IMR-90 (cell line): Measurements from ENCODE around the gene FAR2. TPM values are rescaled to one million over a fixed set of nuclear protein-coding genes. Genes with fewer than 3 reads are reported as not detected.

ENCODE experiments used
- ATAC-seq: fragments of 200-7000 bp; cut with Tn5 transposase; 2 replicates; pipeline ENCODE4 v1.9.1; 2020; ENCODE audit warnings: low read depth, mild to moderate bottlenecking, moderate library complexity
- BruUV-seq: library from RNA; stranded (reverse); fragments of 400-500 nt; replicated peaks from 2 replicates; lab custom pipeline; 2021; lab: Mats Ljungman, UMichigan
- CTCF ChIA-PET: fragments of 300-600 bp; formaldehyde crosslinking; extraction: SDS; loops from one replicate; lab custom pipeline; 2021; ENCODE audit warnings: antibody characterized with exemption; lab: Yijun Ruan, JAX
- POLR2A ChIA-PET: fragments of 300-600 bp; sonication (Branson Sonifier 250); formaldehyde crosslinking; loops from one replicate; lab custom pipeline; 2022; ENCODE audit warnings: antibody characterized with exemption; ENCODE audit not compliant: unreplicated experiment; lab: Charles Lee
- DNase-seq: peaks from one replicate; pipeline ENCODE4 v3.0.0; 2013
- H2AFZ ChIP-seq: replicated peaks from 2 replicates; pipeline ENCODE3; 2013; ENCODE audit warnings: low read length, mild to moderate bottlenecking; ENCODE audit not compliant: poor library complexity
- H2AK5ac ChIP-seq: 2 replicates; pipeline ENCODE4 v1.6.1; 2013; ENCODE audit warnings: low read depth, low read length, inconsistent platforms
- H2AK9ac ChIP-seq: replicated peaks from 2 replicates; pipeline ENCODE3; 2013; ENCODE audit warnings: mild to moderate bottlenecking, low read depth, low read length, moderate library complexity; ENCODE audit not compliant: poor library complexity
- H2BK120ac ChIP-seq: 2 replicates; pipeline ENCODE4 v1.6.1; 2013; ENCODE audit warnings: low read depth, low read length, inconsistent platforms
- H2BK15ac ChIP-seq: 3 replicates; pipeline ENCODE4 v1.6.1; 2013; ENCODE audit warnings: low read depth, low read length, inconsistent platforms
- H2BK20ac ChIP-seq: 2 replicates; pipeline ENCODE4 v1.6.1; 2013; ENCODE audit warnings: low read depth, mild to moderate bottlenecking, inconsistent platforms, low read length, moderate library complexity
- H2BK5ac ChIP-seq: 2 replicates; pipeline ENCODE4 v1.6.1; 2013; ENCODE audit warnings: mild to moderate bottlenecking, low read depth, low read length, inconsistent platforms; ENCODE audit not compliant: poor library complexity, severe bottlenecking
- H3K14ac ChIP-seq: replicated peaks from 2 replicates; pipeline ENCODE4 v1.6.1; 2013; ENCODE audit warnings: low read depth, low read length, inconsistent platforms
- H3K18ac ChIP-seq: 2 replicates; pipeline ENCODE4 v1.6.1; 2013; ENCODE audit warnings: low read depth, low read length, control low read depth
- H3K23ac ChIP-seq: 2 replicates; pipeline ENCODE4 v1.6.1; 2013; ENCODE audit warnings: low read depth, low read length, inconsistent platforms
- H3K27ac ChIP-seq: 2 replicates; pipeline ENCODE4 v1.5.1; 2013; ENCODE audit warnings: mild to moderate bottlenecking, control low read depth, low read length; ENCODE audit not compliant: insufficient read depth
- H3K27me3 ChIP-seq: 2 replicates; pipeline ENCODE4 v1.6.1; 2013; ENCODE audit warnings: low read length; ENCODE audit not compliant: control insufficient read depth, insufficient read depth
- H3K36me3 ChIP-seq: 2 replicates; pipeline ENCODE4 v1.6.1; 2013; ENCODE audit warnings: low read length, mixed read lengths; ENCODE audit not compliant: control insufficient read depth, insufficient read depth
- H3K4ac ChIP-seq: 2 replicates; pipeline ENCODE4 v1.6.1; 2013; ENCODE audit warnings: low read depth, low read length, inconsistent platforms
- H3K4me1 ChIP-seq: 2 replicates; pipeline ENCODE4 v1.6.1; 2013; ENCODE audit warnings: low read length, mixed read lengths; ENCODE audit not compliant: control insufficient read depth, insufficient read depth
- H3K4me2 ChIP-seq: 2 replicates; pipeline ENCODE4 v1.6.1; 2013; ENCODE audit warnings: low read depth, mild to moderate bottlenecking, control low read depth, low read length, moderate library complexity
- H3K4me3 ChIP-seq: 2 replicates; pipeline ENCODE4 v1.5.1; 2013; ENCODE audit warnings: low read depth, mild to moderate bottlenecking, control low read depth, low read length, moderate library complexity; ENCODE audit not compliant: insufficient read depth
- H3K56ac ChIP-seq: 2 replicates; pipeline ENCODE4 v1.6.1; 2013; ENCODE audit warnings: low read length, inconsistent platforms; ENCODE audit not compliant: insufficient read depth; ENCODE audit errors: extremely low read depth
- H3K79me1 ChIP-seq, 2 experiments: 2 replicates each; pipeline ENCODE4 v1.6.1; 2013; ENCODE audit warnings: low read length in 2 of 2, inconsistent platforms in 1 of 2, low read depth in 1 of 2
- H3K9ac ChIP-seq: 2 replicates; pipeline ENCODE4 v1.6.1; 2013; ENCODE audit warnings: low read depth, low read length, control low read depth
- H3K9me1 ChIP-seq: 2 replicates; pipeline ENCODE4 v1.6.1; 2013; ENCODE audit warnings: low read length, inconsistent platforms; ENCODE audit not compliant: insufficient read depth
- H3K9me3 ChIP-seq: 2 replicates; pipeline ENCODE4 v1.6.1; 2013; ENCODE audit warnings: low read length; ENCODE audit not compliant: control insufficient read depth, insufficient read depth
- H4K20me1 ChIP-seq: 2 replicates; pipeline ENCODE4 v1.6.1; 2013; ENCODE audit warnings: low read length, inconsistent platforms; ENCODE audit not compliant: insufficient read depth
- H4K5ac ChIP-seq: 2 replicates; pipeline ENCODE4 v1.6.1; 2013; ENCODE audit warnings: mild to moderate bottlenecking, low read depth, low read length, control low read depth
- H4K8ac ChIP-seq, 2 experiments: 2 replicates each; pipeline ENCODE4 v1.6.1; 2013; ENCODE audit warnings: low read depth in 2 of 2, low read length in 2 of 2, control low read depth in 1 of 2, inconsistent platforms in 1 of 2
- H4K91ac ChIP-seq: 2 replicates; pipeline ENCODE4 v1.6.1; 2013; ENCODE audit warnings: low read depth, low read length, inconsistent platforms; ENCODE audit not compliant: insufficient read depth
- BHLHE40 ChIP-seq: fragments of 150-350 bp; IDR thresholded peaks from 2 replicates; pipeline ENCODE4 v1.6.1; 2016; ENCODE audit warnings: mild to moderate bottlenecking, low read depth, low read length
- CEBPB ChIP-seq: IDR thresholded peaks from 2 replicates; pipeline ENCODE4 v1.6.1; 2012; ENCODE audit warnings: low read depth, low read length, improper control_type of control experiment
- CHD1 ChIP-seq: IDR thresholded peaks from 2 replicates; pipeline ENCODE4 v1.6.1; 2012; ENCODE audit warnings: low read depth, low read length, improper control_type of control experiment
- CTCF ChIP-seq: conservative IDR thresholded peaks from 2 replicates; pipeline ENCODE4 v1.5.1; 2012; ENCODE audit warnings: mild to moderate bottlenecking, low read depth, low read length, improper control_type of control experiment
- FOS ChIP-seq: fragments of 150-350 bp; IDR thresholded peaks from 2 replicates; pipeline ENCODE4 v1.6.1; 2016; ENCODE audit warnings: low read depth, low read length
- MAFK ChIP-seq: IDR thresholded peaks from 2 replicates; pipeline ENCODE4 v1.6.1; 2012; ENCODE audit warnings: low read depth, low read length, improper control_type of control experiment
- MAZ ChIP-seq: IDR thresholded peaks from 2 replicates; pipeline ENCODE4 v1.6.1; 2012; ENCODE audit warnings: low read depth, mild to moderate bottlenecking, low read length, improper control_type of control experiment, moderate library complexity, borderline replicate concordance
- MXI1 ChIP-seq: IDR thresholded peaks from 2 replicates; pipeline ENCODE4 v1.6.1; 2012; ENCODE audit warnings: low read depth, mild to moderate bottlenecking, low read length, moderate library complexity, borderline replicate concordance
- NFE2L2 ChIP-seq: fragments of 150-350 bp; IDR thresholded peaks from 2 replicates; pipeline ENCODE4 v1.6.1; 2016; ENCODE audit warnings: low read depth, mild to moderate bottlenecking, low read length
- POLR2A ChIP-seq: IDR thresholded peaks from 2 replicates; pipeline ENCODE4 v1.6.1; 2012; ENCODE audit warnings: mild to moderate bottlenecking, low read depth, low read length
- RAD21 ChIP-seq: IDR thresholded peaks from 2 replicates; pipeline ENCODE4 v1.6.1; 2012; ENCODE audit warnings: low read length, improper control_type of control experiment
- RCOR1 ChIP-seq: IDR thresholded peaks from 2 replicates; pipeline ENCODE4 v1.6.1; 2012; ENCODE audit warnings: mild to moderate bottlenecking, low read length, improper control_type of control experiment; ENCODE audit not compliant: insufficient replicate concordance
- RFX5 ChIP-seq: IDR thresholded peaks from 2 replicates; pipeline ENCODE4 v1.8.0; 2012; ENCODE audit warnings: low read depth, mild to moderate bottlenecking, low read length, moderate library complexity
- SMC3 ChIP-seq: fragments of 150-350 bp; IDR thresholded peaks from 2 replicates; pipeline ENCODE4 v1.6.1; 2016; ENCODE audit warnings: low read depth, mild to moderate bottlenecking, antibody characterized with exemption, low read length, moderate library complexity
- WGBS, 2 experiments: methylation state at CpG; one replicate each; pipeline versions ENCODE4 v1.1.5 to v1.1.7; 2013; ENCODE audit warnings: missing lambda C conversion rate in 2 of 2; ENCODE audit not compliant: insufficient read length in 1 of 2; ENCODE audit errors: extremely low coverage in 2 of 2; 5-methylcytosine and 5-hydroxymethylcytosine counted together
- dilution Hi-C: fragments of 300-500 bp; cut with HindIII; formaldehyde crosslinking; loops from one replicate; pipeline ENCODE4 v1.14.3; 2018; ENCODE audit warnings: low sequenced_read_pairs; ENCODE audit not compliant: unreplicated experiment
- in situ Hi-C: fragments of 300-500 bp; cut with MboI; formaldehyde crosslinking; loops from 3 replicates; pipeline ENCODE4 v1.14.3; 2019; ENCODE audit warnings: low sequenced_read_pairs, inconsistent platforms, mixed read lengths
- intact Hi-C: fragments of 100-400 bp; cut with micrococcal nuclease; formaldehyde crosslinking; loops from 2 replicates; pipeline ENCODE4 v1.10.0; 2022
- polyA plus RNA-seq, 3 experiments: library from polyadenylated mRNA; depleted of rRNA; stranded (reverse); fragments of >200 nt; gene quantifications; 2 replicates each; pipeline ENCODE4 v1.2.3, GENCODE V29; 2012; ENCODE audit warnings: low replicate concordance in 1 of 3
- total RNA-seq: library from RNA; depleted of rRNA; stranded (reverse); fragments of >200 nt; gene quantifications from 2 replicates; pipeline ENCODE4 v1.2.3, GENCODE V29; 2012
- TF ChIP-seq, protein P1 (sequence below): fragments of 150-350 bp; IDR thresholded peaks from 2 replicates; pipeline ENCODE4 v1.6.1; 2017; ENCODE audit warnings: mild to moderate bottlenecking, antibody characterized with exemption, low read length, low read depth
- TF ChIP-seq, protein P2 (sequence below): fragments of 150-350 bp; IDR thresholded peaks from 2 replicates; pipeline ENCODE4 v1.6.1; 2016; ENCODE audit warnings: low read depth, mild to moderate bottlenecking, low read length, moderate library complexity, borderline replicate concordance

The FAR2 gene
- total and polyA plus RNA-seq, 2 of the 4 experiments (the other 2 are of a cell fraction): 1.1 to 2.0 TPM

DNA sequence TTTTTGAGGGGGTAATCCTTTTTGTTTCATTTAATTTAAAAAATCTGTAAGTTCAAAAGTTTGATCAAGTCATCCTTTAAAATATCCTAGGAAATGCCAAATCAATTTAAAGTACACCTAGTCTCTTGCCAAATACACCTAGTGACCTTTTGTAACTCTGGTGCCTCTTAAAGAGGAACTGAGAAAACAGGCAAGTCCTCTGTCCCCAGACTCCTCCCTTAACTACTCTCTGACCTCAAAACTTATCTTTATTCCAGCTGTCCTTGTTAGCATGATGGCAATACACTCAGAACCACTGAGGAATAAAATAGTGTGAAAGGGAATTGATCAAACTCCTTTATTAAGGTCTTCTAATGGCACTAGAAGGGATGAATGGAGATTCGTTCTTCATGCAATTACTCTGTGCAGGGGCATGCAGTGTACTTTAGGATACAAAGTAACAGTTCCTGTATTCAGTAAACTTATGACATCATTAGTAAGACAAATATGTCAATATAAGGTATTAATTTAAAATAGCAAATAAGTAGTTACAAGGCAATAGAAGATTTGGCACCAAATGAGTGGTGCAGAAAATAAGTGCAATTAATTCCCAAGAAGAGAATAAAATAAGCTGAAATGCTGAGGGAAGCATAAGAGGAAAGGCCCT lies 3.3 kb downstream of the FAR2 start:
- Histone ChIP-seq H3K27me3 (peaks cover 8% of the 10 kb centered on the region; the same call in 1 of the 2 replicates), H4K8ac (no peak overlapping the region), H4K5ac (no peak overlapping the region), H4K20me1 (no peaks in the 10 kb centered on the region), H3K4me3 (no peak overlapping the region), H3K36me3 (no peaks in the 10 kb centered on the region), H2BK15ac (no peak overlapping the region), H3K4me2 (no peak overlapping the region), H3K9ac (no peak overlapping the region), H3K4ac (no peak overlapping the region), H3K27ac (no peak overlapping the region), H2AFZ (no peak overlapping the region), H2BK5ac (no peak overlapping the region), H2BK120ac (no peak overlapping the region), H3K9me3 (no peaks in the 10 kb centered on the region), H3K18ac (no peak overlapping the region), H4K91ac (no peak overlapping the region), H3K9me1 (no peaks in the 10 kb centered on the region), H2AK5ac (no peak overlapping the region), H3K79me1 (no peaks in the 10 kb centered on the region), H3K56ac (no peak overlapping the region), H3K23ac (no peak overlapping the region), H3K4me1 (peaks cover 4% of the 10 kb centered on the region; the same call in 1 of the 2 replicates), H2BK20ac (no peak overlapping the region), H2AK9ac (no peak overlapping the region), H3K14ac (no peak overlapping the region)
- ChIA-PET POLR2A (no interaction called here), CTCF (no interaction called here)
- intact Hi-C loops (no loop called here), dilution Hi-C loops (no loop called here), in situ Hi-C loops (no loop called here)
- no TSS peak for BruUV-seq
- TF ChIP-seq SMC3 (no peak), NFE2L2 (no peak), CTCF (no peak), MXI1 (no peak), CHD1 (no peak), BHLHE40 (no peak), RCOR1 (no peak), CEBPB (no peak), FOS (no peak), POLR2A (no peak), MAFK (no peak), RAD21 (no peak), RFX5 (no peak), MAZ (no peak)
- TF ChIP-seq, protein P1, sequence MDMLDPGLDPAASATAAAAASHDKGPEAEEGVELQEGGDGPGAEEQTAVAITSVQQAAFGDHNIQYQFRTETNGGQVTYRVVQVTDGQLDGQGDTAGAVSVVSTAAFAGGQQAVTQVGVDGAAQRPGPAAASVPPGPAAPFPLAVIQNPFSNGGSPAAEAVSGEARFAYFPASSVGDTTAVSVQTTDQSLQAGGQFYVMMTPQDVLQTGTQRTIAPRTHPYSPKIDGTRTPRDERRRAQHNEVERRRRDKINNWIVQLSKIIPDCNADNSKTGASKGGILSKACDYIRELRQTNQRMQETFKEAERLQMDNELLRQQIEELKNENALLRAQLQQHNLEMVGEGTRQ: no peak
- TF ChIP-seq, protein P2, sequence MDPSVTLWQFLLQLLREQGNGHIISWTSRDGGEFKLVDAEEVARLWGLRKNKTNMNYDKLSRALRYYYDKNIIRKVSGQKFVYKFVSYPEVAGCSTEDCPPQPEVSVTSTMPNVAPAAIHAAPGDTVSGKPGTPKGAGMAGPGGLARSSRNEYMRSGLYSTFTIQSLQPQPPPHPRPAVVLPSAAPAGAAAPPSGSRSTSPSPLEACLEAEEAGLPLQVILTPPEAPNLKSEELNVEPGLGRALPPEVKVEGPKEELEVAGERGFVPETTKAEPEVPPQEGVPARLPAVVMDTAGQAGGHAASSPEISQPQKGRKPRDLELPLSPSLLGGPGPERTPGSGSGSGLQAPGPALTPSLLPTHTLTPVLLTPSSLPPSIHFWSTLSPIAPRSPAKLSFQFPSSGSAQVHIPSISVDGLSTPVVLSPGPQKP: no peak
- no CpG with 5 or more reads among the region's 1 CpG for WGBS, 2 experiments
- DNase-seq: no peak
- ATAC-seq: no peak
